Measurements from ENCODE around the gene SLC1A7.

Gene SLC1A7

GRCh38 chr1:53148123-53148522 is 5.7 kb upstream of the SLC1A7 start:
- TF ChIP-seq, protein P1, sequence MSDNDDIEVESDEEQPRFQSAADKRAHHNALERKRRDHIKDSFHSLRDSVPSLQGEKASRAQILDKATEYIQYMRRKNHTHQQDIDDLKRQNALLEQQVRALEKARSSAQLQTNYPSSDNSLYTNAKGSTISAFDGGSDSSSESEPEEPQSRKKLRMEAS (IDR thresholded peaks at IDR 0.05; ENCODE audit: low read depth, low read length) = no peak
- TF ChIP-seq, protein P2, sequence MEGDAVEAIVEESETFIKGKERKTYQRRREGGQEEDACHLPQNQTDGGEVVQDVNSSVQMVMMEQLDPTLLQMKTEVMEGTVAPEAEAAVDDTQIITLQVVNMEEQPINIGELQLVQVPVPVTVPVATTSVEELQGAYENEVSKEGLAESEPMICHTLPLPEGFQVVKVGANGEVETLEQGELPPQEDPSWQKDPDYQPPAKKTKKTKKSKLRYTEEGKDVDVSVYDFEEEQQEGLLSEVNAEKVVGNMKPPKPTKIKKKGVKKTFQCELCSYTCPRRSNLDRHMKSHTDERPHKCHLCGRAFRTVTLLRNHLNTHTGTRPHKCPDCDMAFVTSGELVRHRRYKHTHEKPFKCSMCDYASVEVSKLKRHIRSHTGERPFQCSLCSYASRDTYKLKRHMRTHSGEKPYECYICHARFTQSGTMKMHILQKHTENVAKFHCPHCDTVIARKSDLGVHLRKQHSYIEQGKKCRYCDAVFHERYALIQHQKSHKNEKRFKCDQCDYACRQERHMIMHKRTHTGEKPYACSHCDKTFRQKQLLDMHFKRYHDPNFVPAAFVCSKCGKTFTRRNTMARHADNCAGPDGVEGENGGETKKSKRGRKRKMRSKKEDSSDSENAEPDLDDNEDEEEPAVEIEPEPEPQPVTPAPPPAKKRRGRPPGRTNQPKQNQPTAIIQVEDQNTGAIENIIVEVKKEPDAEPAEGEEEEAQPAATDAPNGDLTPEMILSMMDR (IDR thresholded peaks at IDR 0.05; ENCODE audit: low read depth, low read length) = no peak
- TF ChIP-seq POLR2A (IDR thresholded peaks at IDR 0.05; ENCODE audit: extremely low read depth, insufficient read length) (no peak), MYC (IDR thresholded peaks at IDR 0.05; ENCODE audit: low read depth, low read length) (no peak)
- no peak overlapping the region for H3K4me3 ChIP-seq (ENCODE audit: low read depth, low read length)
- DNase-seq (ENCODE audit: low read depth) = no peak

DNA sequence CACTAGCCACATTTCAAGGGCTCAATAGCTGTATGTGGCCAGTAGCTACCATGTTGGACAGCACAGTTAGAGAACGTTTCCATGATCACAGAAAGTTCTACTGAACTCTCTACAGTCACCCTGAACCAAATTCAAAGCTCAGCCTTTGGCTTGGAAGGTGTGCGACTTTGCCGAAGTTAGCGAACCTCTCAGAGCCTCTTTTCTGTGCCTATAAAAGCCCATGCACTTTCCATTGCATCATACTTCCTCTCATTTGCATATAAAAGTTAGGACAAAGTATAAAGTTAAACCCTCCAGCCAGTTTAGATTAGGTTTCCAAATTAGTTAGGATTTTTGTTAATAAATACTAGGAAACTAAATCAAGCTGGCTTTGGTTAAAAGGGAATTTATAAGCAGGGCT is 4.7 kb upstream of the SLC1A7 start:
- TF ChIP-seq MYC (IDR thresholded peaks at IDR 0.05; ENCODE audit: low read depth, low read length) = no peak
- no peak for TF ChIP-seq POLR2A (IDR thresholded peaks at IDR 0.05; ENCODE audit: extremely low read depth, insufficient read length)
- TF ChIP-seq, protein P1 (IDR thresholded peaks at IDR 0.05; ENCODE audit: low read depth, low read length) = no peak
- TF ChIP-seq, protein P2 (IDR thresholded peaks at IDR 0.05; ENCODE audit: low read depth, low read length) = no peak

GRCh38 chr1:53145942-53146708 is 3.7 kb upstream of the SLC1A7 start:
- no peak overlapping the region for H3K4me3 ChIP-seq (ENCODE audit: low read depth, low read length)
- DNase-seq (ENCODE audit: low read depth) = no peak
- no peak for TF ChIP-seq MYC (IDR thresholded peaks at IDR 0.05; ENCODE audit: low read depth, low read length)
- TF ChIP-seq, protein P2 (IDR thresholded peaks at IDR 0.05; ENCODE audit: low read depth, low read length) = no peak
- TF ChIP-seq, protein P1 (IDR thresholded peaks at IDR 0.05; ENCODE audit: low read depth, low read length) = no peak
- no peak for TF ChIP-seq POLR2A (IDR thresholded peaks at IDR 0.05; ENCODE audit: extremely low read depth, insufficient read length)

More for the DNA sequence above, 4.7 kb upstream of the SLC1A7 start:
- no peak for DNase-seq (ENCODE audit: low read depth)
- H3K4me3 ChIP-seq (ENCODE audit: low read depth, low read length) = no peak overlapping the region

DNA sequence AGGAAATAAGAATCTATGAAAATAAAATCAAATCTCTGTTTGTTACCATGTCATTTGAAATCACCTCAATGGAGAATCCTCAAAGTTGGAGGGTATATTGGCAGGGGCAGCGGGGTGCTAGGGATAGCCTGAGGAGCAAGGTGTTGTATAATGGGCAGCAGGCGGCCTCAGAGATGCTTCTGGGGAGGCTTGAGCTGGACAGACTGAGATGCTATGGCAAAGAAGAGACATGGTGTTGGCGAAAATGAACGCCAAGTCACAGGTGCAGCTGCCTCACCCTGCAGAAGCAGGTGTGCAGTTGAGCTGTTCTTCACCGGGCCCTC is 3.1 kb upstream of the SLC1A7 start:
- no peak for DNase-seq (ENCODE audit: low read depth)
- H3K4me3 ChIP-seq (ENCODE audit: low read depth, low read length) = no peak overlapping the region
- TF ChIP-seq POLR2A (IDR thresholded peaks at IDR 0.05; ENCODE audit: extremely low read depth, insufficient read length) = no peak
- TF ChIP-seq MYC (IDR thresholded peaks at IDR 0.05; ENCODE audit: low read depth, low read length) = no peak
- TF ChIP-seq, protein P1 (IDR thresholded peaks at IDR 0.05; ENCODE audit: low read depth, low read length) = no peak
- TF ChIP-seq, protein P2 (IDR thresholded peaks at IDR 0.05; ENCODE audit: low read depth, low read length) = no peak

- no peak for TF ChIP-seq POLR2A (IDR thresholded peaks at IDR 0.05; ENCODE audit: extremely low read depth, insufficient read length)
- TF ChIP-seq, protein P1 (IDR thresholded peaks at IDR 0.05; ENCODE audit: low read depth, low read length) = no peak
- TF ChIP-seq, protein P2 (IDR thresholded peaks at IDR 0.05; ENCODE audit: low read depth, low read length) = no peak
- TF ChIP-seq MYC (IDR thresholded peaks at IDR 0.05; ENCODE audit: low read depth, low read length) = no peak
- DNase-seq (ENCODE audit: low read depth) = no peak
- H3K4me3 ChIP-seq (ENCODE audit: low read depth, low read length) = no peak overlapping the region
These were observed 2.7 kb upstream of the SLC1A7 start for GRCh38 chr1:53145051-53145600.

All from NB4 (cell line).